Measurements from ENCODE around the gene RNF217.

The RNF217 gene

DNA sequence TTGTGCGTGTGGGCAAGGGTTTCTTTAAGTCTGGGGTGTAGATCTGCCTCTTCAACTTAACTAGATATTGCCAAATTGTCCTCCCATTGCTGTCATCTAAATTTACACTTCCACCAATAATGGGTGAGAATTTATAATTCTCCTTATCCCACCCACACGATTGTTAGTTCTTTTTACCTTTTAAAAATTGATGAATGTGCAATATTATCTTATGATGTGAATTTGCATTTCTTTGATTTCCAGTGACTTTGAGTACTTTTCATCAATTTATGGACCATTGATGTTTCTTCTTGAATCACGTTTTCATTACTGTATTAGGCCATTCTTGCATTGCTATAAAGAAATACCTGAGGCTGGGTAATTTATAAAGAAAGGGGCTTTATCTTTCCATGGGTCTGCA lies 174.1 kb downstream of the RNF217 start:
- DNase-seq (ENCODE audit: low spot score) = no peak

DNA sequence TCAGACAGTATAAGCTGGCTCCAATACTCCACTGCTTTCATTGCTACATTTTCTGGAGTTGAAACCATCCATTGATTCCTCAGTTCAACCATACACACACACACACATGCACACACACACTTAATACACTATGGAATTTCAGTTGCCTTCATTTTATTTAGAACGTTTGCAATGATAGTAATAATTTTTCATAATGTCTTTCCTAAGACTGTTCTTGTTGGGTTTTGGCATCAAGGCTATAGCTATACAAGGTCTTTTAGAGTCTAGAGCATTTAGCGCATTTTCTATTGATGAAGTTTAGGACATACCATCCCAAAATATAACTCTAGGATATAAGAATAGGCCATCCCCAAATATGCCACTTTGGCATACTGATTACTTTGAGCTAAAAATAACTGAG lies 175.8 kb downstream of the RNF217 start:
- DNase-seq (ENCODE audit: low spot score) = no peak

DNA sequence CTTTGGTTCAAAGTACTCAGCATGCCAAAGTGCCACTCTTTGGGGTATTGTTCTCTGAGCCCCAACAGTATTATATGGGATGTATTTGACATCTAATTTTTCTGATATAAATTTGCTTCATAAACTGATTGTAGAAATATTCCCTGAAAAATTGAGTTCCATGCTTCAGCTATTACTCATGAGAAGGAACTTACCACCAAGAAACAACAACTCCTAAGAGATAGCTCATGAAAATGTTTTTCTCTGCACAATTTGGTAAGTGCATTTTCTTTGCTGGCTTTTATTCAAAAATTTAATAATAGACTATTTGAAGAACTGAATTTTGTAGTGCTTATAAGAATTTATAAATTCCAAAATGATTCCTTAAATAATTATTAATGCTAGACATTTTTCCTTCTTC lies 178.6 kb downstream of the RNF217 start:
- DNase-seq (ENCODE audit: low spot score) = no peak
